ENCODE measurements around the gene DHRS2.
A peak's percentile ranks its signal among the peaks of the same experiment; 100 is the strongest.
"Not testable (repeated sequence)": the region's sequence is repeated elsewhere in the genome, so short reads cannot be mapped to it uniquely, and the experiment has no call there.

The DHRS2 gene

GRCh38 chr14:23636317-23637211 is at the start of gene DHRS2:
DHRS2 (plus strand) TSS chr14:23636364; CDS start chr14:23638865, 2,501 bp downstream.
- no peak for DNase-seq

GRCh38 chr14:23588884-23589598 is 47.1 kb upstream of the DHRS2 start:
- DNase-seq: peak; percentile 94

DNA sequence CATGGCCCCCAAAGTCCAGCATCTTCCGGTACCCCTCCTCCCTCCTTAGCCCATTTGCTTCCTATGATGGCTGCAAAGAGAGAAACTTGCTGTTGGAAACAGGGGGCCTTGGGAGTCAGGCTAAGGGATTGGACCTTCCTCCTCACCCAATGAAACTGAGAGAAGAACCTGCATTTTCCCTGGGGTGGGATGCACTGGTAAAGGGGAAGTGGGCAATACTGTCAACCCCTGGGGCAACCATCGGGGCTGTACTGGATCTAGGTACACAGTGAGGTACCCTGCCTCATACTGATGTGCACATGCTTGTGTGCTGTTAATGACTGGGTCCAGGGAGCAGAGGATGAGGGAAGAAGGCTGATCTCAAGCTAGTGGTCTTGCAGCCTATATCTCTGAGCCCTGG is 46.6 kb upstream of the DHRS2 start:
- no peak for DNase-seq

DNA sequence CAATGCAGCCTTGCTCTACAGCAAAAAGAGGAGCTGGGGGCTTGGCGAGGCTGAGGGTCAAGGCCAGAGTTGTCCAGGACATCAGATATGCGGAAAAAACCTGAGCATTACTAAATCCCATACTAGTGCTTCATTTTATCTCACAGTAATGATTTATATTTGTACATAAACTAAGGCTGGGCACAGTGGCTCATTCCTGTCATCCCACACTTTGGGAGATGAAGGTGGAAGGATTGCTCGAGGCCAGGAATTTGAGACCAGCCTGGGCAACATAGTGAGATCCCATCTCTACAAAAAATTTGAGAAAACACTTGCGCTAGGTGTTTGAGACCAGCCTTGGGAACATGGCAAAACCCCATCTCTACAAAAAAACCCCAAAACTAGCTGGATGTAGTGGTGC is 46.0 kb upstream of the DHRS2 start:
- no peak for DNase-seq

DNA sequence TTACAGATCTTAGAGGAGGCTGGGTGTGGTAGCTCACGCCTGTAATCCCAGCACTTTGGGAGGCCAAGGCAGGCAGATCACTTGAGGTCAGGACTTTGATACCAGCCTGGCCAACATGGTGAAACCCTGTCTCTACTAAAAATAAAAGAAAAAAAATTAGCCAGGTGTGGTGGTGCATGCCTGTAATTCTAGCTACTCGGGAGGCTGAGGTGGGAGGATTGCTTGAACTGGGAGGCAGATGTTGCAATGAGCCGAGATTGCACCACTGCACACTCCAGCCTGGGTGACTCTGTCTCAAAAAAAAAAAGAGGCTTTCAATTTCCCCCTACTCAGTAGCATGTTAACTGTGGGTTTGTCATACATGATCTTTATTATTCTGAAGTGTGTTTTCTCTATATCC is 42.0 kb upstream of the DHRS2 start:
- DNase-seq: not testable (repeated sequence)

- DNase-seq: no peak
Measured at GRCh38 chr14:23600322-23600707, 35.8 kb upstream of the DHRS2 start.

DNA sequence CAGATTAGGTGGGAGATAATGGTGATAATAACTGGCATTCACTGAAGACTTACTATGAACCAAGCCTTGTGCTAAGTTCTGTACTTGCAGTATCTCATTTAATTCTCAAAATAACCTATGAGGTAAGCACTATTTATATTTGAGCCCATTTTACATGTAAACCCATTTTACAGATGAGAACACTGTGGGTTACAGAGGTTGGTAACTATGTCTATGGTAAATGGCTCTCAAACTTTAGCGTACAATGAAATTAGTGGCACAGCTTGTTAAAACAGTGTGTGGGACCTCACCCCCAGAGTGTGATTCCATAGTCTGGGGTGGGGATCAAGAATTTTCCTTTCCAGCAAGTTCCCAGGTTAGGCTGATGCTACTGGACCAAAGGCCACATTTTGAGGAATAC is 35.4 kb upstream of the DHRS2 start:
- DNase-seq: no peak

DNA sequence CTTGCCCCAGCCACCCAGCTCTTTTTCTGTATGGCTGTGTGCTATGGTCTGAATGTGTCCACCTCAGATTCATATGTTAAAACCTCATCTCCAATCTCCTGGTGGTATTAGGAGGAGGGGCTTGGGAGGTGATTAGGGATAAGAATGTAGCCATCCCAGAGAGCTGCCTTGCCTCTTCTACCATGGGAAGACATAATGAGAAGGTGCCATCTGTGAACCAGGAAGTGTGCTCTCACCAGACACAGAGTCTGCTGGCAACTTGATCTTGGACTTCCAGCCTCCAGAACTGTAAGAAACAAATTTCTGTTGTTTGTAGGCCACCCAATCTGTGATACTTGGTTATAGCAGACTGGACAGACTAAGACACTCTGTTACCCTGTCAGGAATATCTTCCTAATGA is 34.7 kb upstream of the DHRS2 start:
- no peak for DNase-seq

- DNase-seq: peak; percentile 13
Measured at GRCh38 chr14:23601845-23602180, 34.4 kb upstream of the DHRS2 start.

DNA sequence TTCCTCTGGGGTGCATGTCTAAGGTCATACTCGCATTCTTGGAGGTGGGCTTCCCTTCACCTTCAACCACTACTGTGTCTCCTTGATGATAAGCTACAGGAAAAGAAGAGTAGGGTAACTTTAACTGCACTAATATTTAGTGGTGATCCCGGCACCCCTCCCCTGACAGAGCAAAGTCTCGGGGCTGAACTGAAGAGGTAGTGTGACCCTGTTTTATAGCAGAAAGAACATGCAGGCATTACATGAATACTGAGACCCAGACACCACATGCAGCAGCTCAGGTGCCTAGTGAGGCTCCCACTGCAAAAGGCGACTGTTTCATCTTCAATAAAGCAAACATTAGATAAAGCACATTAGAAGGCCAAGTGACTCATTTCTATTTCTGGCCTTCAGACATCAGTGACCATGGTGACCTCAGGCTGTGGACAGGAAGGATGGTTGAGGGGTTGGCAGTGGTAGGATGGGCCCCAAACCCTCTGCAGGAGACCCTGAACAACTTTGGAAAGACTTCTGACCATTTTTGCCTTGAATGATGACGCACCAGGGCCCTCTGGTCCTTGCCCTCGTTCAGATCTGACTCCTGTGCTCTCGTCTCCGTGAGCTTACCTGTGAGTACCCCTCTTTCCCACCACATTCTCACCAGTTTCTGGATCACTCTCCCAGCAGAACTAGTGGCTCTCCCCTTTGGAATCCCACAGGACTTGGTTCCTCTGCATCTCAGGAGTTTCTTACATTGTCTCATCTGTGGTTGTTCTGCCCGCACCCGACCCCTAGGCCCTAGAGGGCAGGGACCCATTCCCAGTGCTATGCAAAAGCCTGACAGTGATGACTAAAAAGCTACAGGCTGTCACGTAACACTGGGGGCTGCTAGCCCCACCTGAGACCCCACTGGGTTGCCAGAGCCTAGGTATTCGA is 33.7 kb upstream of the DHRS2 start:
- no peak for DNase-seq

- DNase-seq: no peak
Measured at GRCh38 chr14:23603103-23603502, 33.1 kb upstream of the DHRS2 start.

GRCh38 chr14:23604148-23604547 is 32.0 kb upstream of the DHRS2 start:
- no peak for DNase-seq

DNA sequence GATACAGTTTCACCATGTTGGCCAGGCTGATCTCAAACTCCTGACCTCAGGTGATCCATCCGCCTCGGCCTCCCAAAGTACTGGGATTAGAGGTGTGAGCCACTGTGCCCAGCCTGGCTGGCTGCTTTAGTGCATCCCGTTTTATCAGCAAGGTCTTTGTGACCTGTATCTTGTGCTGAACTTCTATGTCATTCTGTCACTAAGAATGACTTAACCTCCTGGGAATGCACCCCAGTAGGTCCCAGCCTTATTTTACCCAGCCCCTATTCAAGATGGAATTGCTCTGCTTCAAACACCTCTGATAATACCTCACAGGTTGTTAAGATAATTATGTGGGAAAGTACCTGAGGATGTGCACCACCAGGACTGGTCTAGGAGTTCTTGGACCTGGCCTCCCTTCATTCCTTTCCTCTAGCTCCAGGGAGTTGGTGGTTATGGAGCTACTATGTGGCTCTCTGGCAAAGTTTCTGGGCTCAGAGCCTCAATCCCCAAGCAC is 31.4 kb upstream of the DHRS2 start:
- DNase-seq: no peak

DNA sequence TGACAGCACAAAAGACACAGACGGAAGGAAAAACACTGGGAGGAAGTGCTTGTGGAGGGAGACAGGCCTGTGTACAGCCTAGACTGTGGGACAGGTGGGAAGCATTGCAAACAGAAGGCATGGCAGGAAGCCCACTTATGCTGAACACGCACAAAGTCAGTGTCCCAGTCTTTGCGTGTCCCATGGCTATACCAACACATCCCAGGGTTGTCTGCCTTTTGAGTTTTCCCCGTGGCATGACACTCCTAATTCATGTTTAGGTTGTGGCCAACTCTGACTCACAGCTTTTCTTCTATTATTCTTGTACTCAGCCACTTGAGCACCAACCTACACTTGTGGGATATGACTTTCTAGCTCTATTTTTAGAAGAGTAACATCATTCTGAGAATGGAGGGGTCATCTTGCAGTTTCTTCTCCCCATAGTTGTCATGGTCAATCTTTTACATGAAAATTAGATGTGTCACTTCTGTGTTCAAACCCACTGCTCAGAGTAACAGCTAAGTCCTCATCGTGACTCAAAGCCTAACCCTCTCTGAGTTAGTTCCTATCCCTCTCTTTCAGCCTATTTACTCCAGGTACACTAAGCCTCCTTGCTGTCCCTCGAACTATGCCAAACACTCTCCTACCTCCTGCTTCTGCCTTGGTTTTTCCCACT is 30.1 kb upstream of the DHRS2 start:
- no peak for DNase-seq

DNA sequence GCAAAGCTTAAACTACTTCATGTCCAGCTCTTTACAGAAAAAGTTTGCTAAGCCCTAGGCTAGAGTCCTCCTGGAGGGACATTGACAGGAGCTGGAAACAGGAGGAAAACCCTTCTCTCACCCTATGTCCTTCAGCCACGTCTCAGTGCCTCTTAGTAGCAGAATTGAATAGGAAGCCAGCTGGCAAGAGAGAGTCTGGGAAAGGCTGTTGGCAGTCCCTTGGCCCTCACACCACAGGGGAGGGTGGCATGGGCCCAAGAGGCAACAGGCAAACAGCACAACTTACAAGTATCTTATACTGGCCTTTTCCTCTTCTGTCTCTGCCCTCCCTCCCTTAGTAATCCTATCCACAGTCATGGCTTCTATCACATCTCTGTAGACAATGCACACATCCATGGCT is 27.7 kb upstream of the DHRS2 start:
- DNase-seq: no peak

DNA sequence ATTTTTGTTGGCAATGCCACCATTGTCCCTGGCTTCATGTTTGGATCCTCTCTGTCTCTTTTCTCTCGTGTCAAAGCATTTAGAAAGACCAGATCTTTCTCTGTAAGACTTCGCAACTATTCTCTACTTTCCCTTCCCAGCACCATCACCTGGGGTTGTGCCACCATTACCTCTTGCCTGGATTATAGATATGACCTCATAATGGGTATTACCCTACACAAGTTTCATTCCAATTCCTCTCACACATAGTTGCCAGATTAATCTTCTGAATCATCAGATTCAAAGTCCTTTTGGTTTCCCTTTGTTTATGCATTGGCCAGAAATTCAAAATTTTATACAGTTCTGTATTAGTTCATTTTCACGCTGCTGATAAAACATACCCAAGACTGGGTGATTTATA is 27.2 kb upstream of the DHRS2 start:
- no peak for DNase-seq

DNA sequence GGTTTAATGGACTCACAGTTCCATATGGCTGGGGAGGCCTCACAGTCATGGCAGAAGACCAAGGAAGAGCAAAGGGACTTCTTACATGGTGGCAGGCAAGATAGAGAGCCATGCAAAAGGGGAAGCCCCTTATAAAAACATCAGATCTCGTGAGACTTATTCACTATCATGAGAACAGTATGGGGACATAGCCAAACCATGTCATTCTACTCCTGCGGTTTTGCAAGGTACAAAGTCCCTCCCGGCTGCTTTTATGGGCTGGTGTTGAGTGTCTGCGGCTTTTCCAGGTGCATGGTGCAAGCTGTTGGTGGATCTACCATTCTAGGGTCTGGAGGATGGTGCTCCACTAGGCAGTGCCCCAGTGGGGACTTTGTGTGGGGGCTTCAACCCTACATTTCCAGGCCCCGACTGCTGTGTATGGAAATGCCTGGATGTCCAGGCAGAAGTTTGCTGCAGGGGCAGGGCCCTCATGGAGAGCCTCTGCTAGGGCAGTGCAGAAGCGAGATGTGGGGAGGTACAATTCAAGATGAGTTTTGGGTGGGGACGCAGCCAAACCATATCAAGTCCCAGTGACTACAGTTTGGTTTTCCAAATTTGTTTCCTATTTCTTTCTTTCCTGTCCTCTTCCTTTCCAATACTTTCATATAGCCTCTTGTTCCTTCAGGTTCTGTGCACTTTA is 26.6 kb upstream of the DHRS2 start:
- not testable (repeated sequence) for DNase-seq

GRCh38 chr14:23610090-23610814 is 25.9 kb upstream of the DHRS2 start:
- DNase-seq: no peak

DNA sequence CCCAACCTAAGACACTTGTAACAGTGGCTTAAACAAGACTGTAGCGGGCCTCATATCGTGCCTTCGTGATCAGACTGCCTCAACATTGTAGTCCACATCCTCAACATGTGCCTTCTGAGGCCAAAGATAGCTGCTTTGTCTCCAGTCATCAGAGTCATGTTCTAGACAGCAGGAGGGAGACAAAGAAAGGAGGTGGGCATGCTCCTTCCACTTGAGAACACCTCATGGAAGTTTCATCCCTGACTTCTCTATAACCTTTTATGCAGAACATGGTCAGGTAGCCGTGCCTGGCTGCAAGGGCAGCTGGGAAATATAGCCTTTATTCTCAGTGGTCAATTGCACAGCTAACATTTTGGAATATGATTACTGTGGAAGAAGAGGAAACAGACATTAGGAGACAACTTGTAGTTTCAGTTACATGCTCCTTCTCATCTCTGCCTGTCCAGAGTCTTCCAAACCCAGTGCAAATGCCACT is 25.3 kb upstream of the DHRS2 start:
- DNase-seq: no peak

DNA sequence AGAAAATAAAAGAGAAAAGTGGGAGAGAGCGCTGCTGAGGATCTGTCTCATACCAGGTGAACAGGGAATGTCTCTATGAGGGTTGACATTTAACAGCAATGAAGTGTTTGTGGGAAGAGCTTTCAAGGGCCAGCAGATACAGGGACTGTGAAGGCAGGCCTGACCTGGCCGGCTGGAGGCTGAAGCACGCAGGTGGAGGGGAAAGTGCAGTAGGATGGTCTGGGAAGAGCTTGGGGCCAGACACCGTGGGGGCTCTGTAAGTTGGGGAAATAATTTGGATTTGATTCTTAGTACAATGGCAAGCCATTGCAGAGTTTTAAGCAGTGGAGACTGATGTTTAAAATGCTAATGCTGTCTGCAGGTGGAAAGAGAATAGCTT is 23.8 kb upstream of the DHRS2 start:
- DNase-seq: peak; percentile 60

GRCh38 chr14:23612802-23613201 is 23.4 kb upstream of the DHRS2 start:
- no peak for DNase-seq
